SK-MEL-5 (cell line): Measurements from ENCODE around the gene TUBB8B. TPM values are rescaled to one million over a fixed set of nuclear protein-coding genes. Genes with fewer than 3 reads are reported as not detected.
"Not testable (repeated sequence)": the region's sequence is repeated elsewhere in the genome, so short reads cannot be mapped to it uniquely, and the experiment has no call there.

ENCODE experiments used
- DNase-seq: peaks from one replicate; pipeline ENCODE4 v3.0.0-alpha.2; 2016; ENCODE audit warnings: low read depth, low spot score
- in situ Hi-C: cut with HindIII; loops from 2 replicates; pipeline ENCODE4 v1.10.0; 2016; ENCODE audit warnings: low sequenced_read_pairs, high pct_unique_total_duplicates, low pct_unique_long_range_greater_than_20kb
- small RNA-seq, 2 experiments: library from RNA; depleted of rRNA; stranded (forward); fragments of <200 nt; gene quantifications; one replicate each; pipeline ENCODE3, GENCODE V24; 2014
- total RNA-seq: library from RNA; depleted of rRNA; stranded (reverse); fragments of >200 nt; shearing (Covaris generic); gene quantifications from 2 replicates; pipeline ENCODE4 v1.2.3, GENCODE V29; 2014; rRNA removed

Gene TUBB8B
- total RNA-seq, 1 experiment from 2014 or later = 0.29 TPM

DNA sequence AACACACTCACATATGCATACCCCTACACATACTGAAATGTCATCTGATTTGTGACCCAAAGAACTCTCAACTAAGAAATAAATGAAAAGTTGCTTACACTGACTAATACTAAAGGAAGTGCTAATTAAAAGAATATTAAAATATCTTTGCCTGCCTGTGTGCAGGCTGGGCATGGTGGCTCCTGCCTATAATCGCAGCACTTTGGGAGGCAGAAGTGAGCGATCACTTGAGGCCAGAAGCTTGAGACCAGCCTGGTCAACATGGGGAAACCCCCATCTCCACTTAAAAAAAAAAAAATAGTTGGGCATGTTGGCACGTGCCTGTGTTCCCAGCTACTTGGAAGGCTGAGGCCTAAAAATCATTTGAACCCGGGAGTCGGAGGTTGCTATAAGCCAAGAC lies 14.9 kb upstream of the TUBB8B start:
- DNase-seq, in situ Hi-C loops: not testable (repeated sequence)

DNA sequence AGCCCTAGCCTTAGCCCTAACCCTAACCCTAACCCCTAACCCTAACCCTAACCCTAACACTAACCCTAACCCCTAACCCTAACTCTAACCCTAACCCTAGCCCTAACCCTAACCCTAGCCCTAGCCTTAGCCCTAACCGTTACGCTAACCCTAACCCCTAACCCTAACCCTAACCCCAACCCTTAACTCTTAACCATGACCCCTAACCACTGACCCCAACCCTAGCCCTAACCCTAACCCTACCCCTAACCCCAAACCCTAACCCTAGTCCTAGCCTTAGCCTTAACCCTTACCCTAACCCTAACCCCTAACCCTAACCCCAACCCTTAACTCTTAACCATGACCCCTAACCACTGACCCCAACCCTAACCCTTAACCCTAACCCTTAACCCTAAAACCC lies 14.2 kb upstream of the TUBB8B start:
- in situ Hi-C loops = not testable (repeated sequence)

DNA sequence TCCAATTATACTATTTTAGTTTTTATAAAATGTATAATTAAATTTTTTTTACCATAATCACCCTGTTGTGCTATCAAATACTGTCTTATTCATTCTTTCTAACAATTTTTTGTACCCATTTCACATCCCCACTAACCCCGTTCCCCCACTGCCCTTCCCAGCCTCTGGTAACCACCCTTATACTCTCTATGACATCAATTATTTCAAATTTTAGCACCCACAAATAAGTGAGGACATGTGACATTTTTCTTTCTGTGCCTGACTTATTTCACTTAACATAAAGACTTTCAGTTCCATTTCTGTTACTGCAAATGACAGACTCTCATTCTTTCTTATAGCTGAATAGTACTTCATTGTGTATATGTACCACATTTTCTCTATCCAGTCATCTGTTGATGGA lies 5.0 kb upstream of the TUBB8B start:
- in situ Hi-C loops, DNase-seq: not testable (repeated sequence)

More for the DNA sequence above, 14.2 kb upstream of the TUBB8B start:
- DNase-seq = not testable (repeated sequence)

DNA sequence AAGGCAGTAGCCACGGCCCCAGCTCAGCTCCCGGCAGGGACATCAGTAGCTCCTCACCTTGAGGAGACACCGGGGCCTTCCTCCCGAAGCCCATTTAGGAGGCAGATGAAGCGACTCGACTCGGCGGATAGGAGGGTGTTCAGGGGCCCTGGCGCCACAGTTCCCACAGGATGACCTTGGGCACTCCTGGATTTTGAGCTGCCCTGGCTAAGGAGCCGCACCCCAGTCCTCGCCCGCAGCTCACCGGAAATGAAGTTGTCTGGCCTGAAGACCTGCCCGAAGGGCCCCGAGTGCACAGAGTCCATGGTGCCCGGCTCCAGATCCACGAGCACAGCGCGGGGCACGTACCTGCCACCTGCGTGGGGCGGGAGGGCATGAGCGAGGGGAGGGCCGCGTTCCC lies 719 bp downstream of the TUBB8B start:
- not testable (repeated sequence) for DNase-seq

DNA sequence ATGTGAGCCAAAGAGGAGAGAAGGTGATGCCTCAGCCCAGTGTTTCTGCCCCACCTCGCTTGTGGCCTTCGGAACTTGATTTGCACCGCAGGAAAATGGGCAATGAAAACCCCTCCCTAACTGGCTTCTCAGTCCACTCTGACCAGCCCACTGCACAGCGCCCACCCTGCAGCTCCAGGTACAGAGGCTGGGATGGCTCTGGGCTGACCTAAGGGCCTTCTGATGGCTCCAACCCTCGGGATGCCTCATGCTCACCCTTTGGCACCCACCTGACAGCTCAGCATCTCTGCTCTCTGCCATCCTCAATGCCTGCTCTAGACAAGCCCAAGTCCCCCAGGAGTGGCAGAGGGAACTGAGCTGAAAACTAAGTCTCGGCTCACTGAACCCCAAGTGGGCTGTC lies 36.2 kb downstream of the TUBB8B start:
- DNase-seq, in situ Hi-C loops: not testable (repeated sequence)

More for the DNA sequence above, 719 bp downstream of the TUBB8B start:
- in situ Hi-C loops = not testable (repeated sequence)

DNA sequence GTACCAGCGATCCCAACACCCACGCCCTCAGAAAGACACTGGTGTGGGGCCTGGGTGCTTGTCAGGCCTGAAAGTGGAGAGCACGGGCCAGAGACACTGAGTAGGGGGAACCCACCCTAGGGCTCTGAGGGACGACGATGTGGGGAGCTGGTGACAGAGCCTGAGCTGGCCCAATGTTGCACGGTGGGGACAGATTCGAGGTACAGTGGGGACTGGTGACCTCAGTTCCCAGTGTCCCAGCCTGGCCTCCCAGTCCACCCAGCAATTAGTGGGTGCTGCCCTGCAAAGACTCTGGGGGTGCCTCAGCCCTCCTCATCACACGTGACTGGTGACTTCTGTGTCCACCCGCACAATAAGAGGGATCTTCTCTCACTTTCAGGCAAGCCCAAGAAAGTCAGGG lies 36.6 kb downstream of the TUBB8B start:
- in situ Hi-C loops, DNase-seq: not testable (repeated sequence)

DNA sequence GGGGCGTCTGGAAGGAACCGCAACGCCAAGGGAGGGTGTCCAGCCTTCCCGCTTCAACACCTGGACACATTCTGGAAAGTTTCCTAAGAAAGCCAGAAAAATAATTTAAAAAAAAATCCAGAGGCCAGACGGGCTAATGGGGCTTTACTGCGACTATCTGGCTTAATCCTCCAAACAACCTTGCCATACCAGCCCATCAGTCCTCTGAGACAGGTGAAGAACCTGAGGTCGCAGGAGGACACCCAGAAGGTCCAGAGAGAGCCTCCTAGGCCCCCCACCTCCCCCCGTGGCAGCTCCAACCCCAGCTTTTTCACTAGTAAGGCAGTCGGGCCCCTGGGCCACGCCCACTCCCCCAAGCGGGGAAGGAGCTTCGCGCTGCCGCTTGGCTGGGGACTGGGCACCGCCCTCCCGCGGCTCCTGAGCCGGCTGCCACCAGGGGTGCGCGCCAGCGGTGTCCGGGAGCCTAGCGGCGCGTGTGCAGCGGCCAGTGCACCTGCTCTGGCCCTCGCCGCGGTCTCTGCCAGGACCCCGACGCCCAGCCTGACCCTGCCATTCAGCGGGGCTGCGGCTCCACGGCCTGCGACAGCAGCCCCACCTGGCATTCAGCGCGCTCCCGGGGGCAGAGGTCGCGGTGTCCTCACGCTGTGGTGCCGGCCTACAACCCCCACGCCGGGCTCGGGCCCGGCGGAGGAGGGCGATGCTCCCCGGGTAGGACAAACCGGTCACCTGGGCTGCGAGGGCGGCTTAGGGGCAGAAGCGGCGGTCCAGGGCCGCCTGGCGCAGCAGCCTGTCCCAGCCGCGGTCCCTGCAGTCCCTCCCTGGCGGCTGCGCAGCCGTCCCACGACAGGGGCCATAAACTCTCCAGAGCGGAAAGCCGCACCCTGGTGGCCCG lies 37.8 kb downstream of the TUBB8B start:
- DNase-seq, in situ Hi-C loops: not testable (repeated sequence)

DNA sequence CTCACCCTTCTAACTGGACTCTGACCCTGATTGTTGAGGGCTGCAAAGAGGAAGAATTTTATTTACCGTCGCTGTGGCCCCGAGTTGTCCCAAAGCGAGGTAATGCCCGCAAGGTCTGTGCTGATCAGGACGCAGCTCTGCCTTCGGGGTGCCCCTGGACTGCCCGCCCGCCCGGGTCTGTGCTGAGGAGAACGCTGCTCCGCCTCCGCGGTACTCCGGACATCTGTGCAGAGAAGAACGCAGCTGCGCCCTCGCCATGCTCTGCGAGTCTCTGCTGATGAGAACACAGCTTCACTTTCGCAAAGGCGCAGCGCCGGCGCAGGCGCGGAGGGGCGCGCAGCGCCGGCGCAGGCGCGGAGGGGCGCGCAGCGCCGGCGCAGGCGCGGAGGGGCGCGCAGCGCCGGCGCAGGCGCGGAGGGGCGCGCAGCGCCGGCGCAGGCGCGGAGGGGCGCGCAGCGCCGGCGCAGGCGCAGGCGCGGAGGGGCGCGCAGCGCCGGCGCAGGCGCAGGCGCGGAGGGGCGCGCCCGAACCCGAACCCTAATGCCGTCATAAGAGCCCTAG lies 38.7 kb downstream of the TUBB8B start:
- in situ Hi-C loops = not testable (repeated sequence)

DNA sequence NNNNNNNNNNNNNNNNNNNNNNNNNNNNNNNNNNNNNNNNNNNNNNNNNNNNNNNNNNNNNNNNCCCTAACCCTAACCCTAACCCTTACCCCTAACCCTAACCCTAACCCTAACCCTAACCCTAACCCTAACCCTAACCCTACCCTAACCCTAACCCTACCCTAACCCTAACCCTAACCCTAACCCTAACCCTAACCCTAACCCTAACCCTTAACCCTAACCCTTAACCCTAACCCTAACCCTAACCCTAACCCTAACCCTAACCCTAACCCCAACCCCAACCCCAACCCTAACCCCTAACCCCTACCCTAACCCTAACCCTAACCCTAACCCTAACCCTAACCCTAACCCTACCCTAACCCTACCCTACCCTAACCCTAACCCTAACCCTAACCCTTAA lies 39.5 kb downstream of the TUBB8B start:
- DNase-seq, in situ Hi-C loops: not testable (repeated sequence)

More for the DNA sequence above, 38.7 kb downstream of the TUBB8B start:
- not testable (repeated sequence) for DNase-seq

Small RNA genes lying within 50 kb of the gene (small RNA-seq; reads per million reads assigned to genes)
- gene AP001005.2 = 0 reads per million in 2 experiments

Other genes with a start within 250 kb of the TUBB8B start
- gene USP14, start 108.9 kb upstream of the TUBB8B start, total RNA-seq = 16.8 and 18.4 TPM in 2 replicates
- 34.8 and 35.7 TPM in 2 replicates for gene THOC1, start 218.4 kb upstream of the TUBB8B start, total RNA-seq